Upper lobe of left lung (tissue), 4 donors: Measurements from ENCODE around the gene GRIK3.

Experiments used
- CTCF ChIP-seq, 6 experiments: fragments of 450-650 bp in 4 of 6; fragments of 200-600 bp in 2 of 6; sonication (generic) in 2 of 6; IDR thresholded peaks; one replicate each; pipeline ENCODE4 v1.5.1; 2016 to 2019; ENCODE audit warnings: antibody characterized with exemption in 6 of 6
- EP300 ChIP-seq, 4 donors: sonication (generic); formaldehyde crosslinking; IDR thresholded peaks; one replicate each; pipeline ENCODE4 v1.5.1; 2017; ENCODE audit warnings: antibody characterized with exemption in 4 of 4, control low read depth in 2 of 4
- POLR2A ChIP-seq, 4 donors: fragments of 450-650 bp; IDR thresholded peaks; one replicate each; pipeline ENCODE4 v1.5.1; 2016 to 2017; ENCODE audit warnings: antibody characterized with exemption in 4 of 4, mild to moderate bottlenecking in 2 of 4
- POLR2AphosphoS5 ChIP-seq, 2 donors: sonication (generic); formaldehyde crosslinking; IDR thresholded peaks; one replicate each; pipeline ENCODE4 v1.5.1; 2017; ENCODE audit warnings: antibody characterized with exemption in 2 of 2

GRCh38 chr1:36802018-36802417 lies 232.3 kb downstream of the GRIK3 start:
- no peak for TF ChIP-seq CTCF (IDR thresholded peaks at IDR 0.05)
- TF ChIP-seq POLR2A (IDR thresholded peaks at IDR 0.05): no peak
- no peak for TF ChIP-seq POLR2AphosphoS5 (IDR thresholded peaks at IDR 0.05)
- TF ChIP-seq EP300 (IDR thresholded peaks at IDR 0.05): no peak
